Amygdala (tissue), 56 donors: ENCODE results near the gene UHRF2.
"Not testable (repeated sequence)": the region's sequence is repeated elsewhere in the genome, so short reads cannot be mapped to it uniquely, and the experiment has no call there.

Source experiments
- DNase-seq, 56 donors: peaks; one replicate each; lab custom pipeline; 2025; lab: John Stamatoyannopoulos, UW

UHRF2 gene

GRCh38 chr9:6412487-6413364 lies at the start of gene UHRF2:
Gene UHRF2 (plus strand): TSS chr9:6413199. CDS start chr9:6413491, 292 bp downstream.
- peak; percentile 66 to 98 (median 94) for DNase-seq

- DNase-seq = no peak
These were observed 45.7 kb upstream of the UHRF2 start for GRCh38 chr9:6367128-6367890.

GRCh38 chr9:6368831-6369230 lies 44.2 kb upstream of the UHRF2 start:
- no peak for DNase-seq

GRCh38 chr9:6381477-6382012 lies 31.5 kb upstream of the UHRF2 start:
- DNase-seq = not testable (repeated sequence)

- DNase-seq = no peak
These were observed 30.3 kb upstream of the UHRF2 start for GRCh38 chr9:6382681-6383080.

- no peak for DNase-seq
These were observed 29.3 kb upstream of the UHRF2 start for GRCh38 chr9:6383551-6384225.

- DNase-seq = no peak
These were observed 28.3 kb upstream of the UHRF2 start for GRCh38 chr9:6384732-6385131.

GRCh38 chr9:6399071-6399470 lies 13.9 kb upstream of the UHRF2 start:
- no peak for DNase-seq

GRCh38 chr9:6405371-6405770 lies 7.6 kb upstream of the UHRF2 start:
- DNase-seq = no peak

- no peak for DNase-seq
These were observed 5.2 kb upstream of the UHRF2 start for GRCh38 chr9:6407778-6408177.

GRCh38 chr9:6408320-6408719 lies 4.7 kb upstream of the UHRF2 start:
- DNase-seq = no peak

GRCh38 chr9:6409811-6410210 lies 3.2 kb upstream of the UHRF2 start:
- DNase-seq = no peak

GRCh38 chr9:6410633-6411032 lies 2.4 kb upstream of the UHRF2 start:
- no peak for DNase-seq

- peak in 24 of 56 donors; percentile 4 to 72 (median 40) for DNase-seq
These were observed 607 bp downstream of the UHRF2 start for GRCh38 chr9:6413365-6414246.

GRCh38 chr9:6414247-6414641 lies 1.2 kb downstream of the UHRF2 start:
- peak in 5 of 56 donors; percentile 5 to 39 (median 16) for DNase-seq

- no peak for DNase-seq
These were observed 2.3 kb downstream of the UHRF2 start for GRCh38 chr9:6415266-6415665.

GRCh38 chr9:6417186-6417585 lies 4.2 kb downstream of the UHRF2 start:
- no peak for DNase-seq

- no peak for DNase-seq
These were observed 5.8 kb downstream of the UHRF2 start for GRCh38 chr9:6418764-6419163.

- DNase-seq = no peak
These were observed 11.9 kb downstream of the UHRF2 start for GRCh38 chr9:6424940-6425339.

GRCh38 chr9:6426117-6426516 lies 13.1 kb downstream of the UHRF2 start:
- DNase-seq = no peak
